Esophagus muscularis mucosa (tissue), 4 donors: ENCODE data around the gene FCGBP. TPM values are rescaled to one million over a fixed set of nuclear protein-coding genes. Genes with fewer than 3 reads are reported as not detected.
"Not testable (repeated sequence)": the region's sequence is repeated elsewhere in the genome, so short reads cannot be mapped to it uniquely, and the experiment has no call there.

ENCODE experiments used
- DNase-seq: peaks from one replicate; pipeline ENCODE4 v3.0.0-alpha.2; 2017; ENCODE audit errors: extremely low spot score
- H3K27ac ChIP-seq, 4 donors: fragments of 200-600 bp; sonication (generic); replicated peaks in 1 of 4; 1 replicate in 3 of 4; 2 replicates in 1 of 4; pipeline ENCODE4 v1.5.1; 2016 to 2019; ENCODE audit warnings: mild to moderate bottlenecking in 1 of 4
- H3K27me3 ChIP-seq, 4 donors: fragments of 200-600 bp; sonication (generic); one replicate each; pipeline versions ENCODE4 v1.5.1 to v1.6.0; 2016 to 2019
- H3K36me3 ChIP-seq, 4 donors: fragments of 200-600 bp; sonication (generic); one replicate each; pipeline ENCODE4 v1.5.1; 2016 to 2019
- H3K4me1 ChIP-seq, 4 donors: fragments of 200-600 bp; sonication (generic); one replicate each; pipeline ENCODE4 v1.5.1; 2016 to 2019
- H3K4me3 ChIP-seq, 4 donors: fragments of 200-600 bp; sonication (generic); 1 replicate in 2 of 4; 2 replicates in 2 of 4; pipeline ENCODE4 v1.5.1; 2016 to 2019; ENCODE audit warnings: mild to moderate bottlenecking in 4 of 4, moderate library complexity in 1 of 4
- H3K9me3 ChIP-seq, 4 donors: fragments of 200-600 bp; sonication (generic); 1 replicate in 3 of 4; 2 replicates in 1 of 4; pipeline ENCODE4 v1.5.1; 2016 to 2019
- CTCF ChIP-seq, 3 experiments: fragments of 200-600 bp in 2 of 3; fragments of 450-650 bp in 1 of 3; sonication (generic) in 2 of 3; IDR thresholded peaks; one replicate each; pipeline ENCODE4 v1.5.1; 2017 to 2019; ENCODE audit warnings: antibody characterized with exemption in 3 of 3, mild to moderate bottlenecking in 2 of 3, moderate library complexity in 1 of 3
- EP300 ChIP-seq: sonication (generic); formaldehyde crosslinking; IDR thresholded peaks from one replicate; pipeline ENCODE4 v1.6.1; 2017; ENCODE audit warnings: antibody characterized with exemption
- POLR2A ChIP-seq: fragments of 450-650 bp; IDR thresholded peaks from one replicate; pipeline ENCODE4 v1.6.1; 2017; ENCODE audit warnings: antibody characterized with exemption, moderate library complexity, mild to moderate bottlenecking, low read depth
- POLR2AphosphoS5 ChIP-seq, 2 donors: sonication (generic); formaldehyde crosslinking; IDR thresholded peaks; one replicate each; pipeline ENCODE4 v1.6.1; 2017; ENCODE audit warnings: antibody characterized with exemption in 2 of 2
- WGBS: methylation state at CpG from one replicate; pipeline ENCODE4 v1.1.5; 2018; 5-methylcytosine and 5-hydroxymethylcytosine counted together
- intact Hi-C: fragments of 100-400 bp; cut with DNase I; formaldehyde crosslinking; loops from one replicate; pipeline ENCODE4 v1.15.1; 2023
- total RNA-seq, 4 donors: library from RNA; depleted of rRNA; stranded (reverse); fragments of >200 nt; gene quantifications; one replicate each; pipeline versions ENCODE4 v1.1.0 to v1.2.1, GENCODE V29; 2016

FCGBP gene
- total RNA-seq, 4 donors from 2014 or later = 2.1 to 8.1 (median 4.4) TPM

GRCh38 chr19:39969266-39969665 lies 34.8 kb upstream of the FCGBP start:
- WGBS = 87% methylated on average over 6 of the region's 6 CpGs
- no peak overlapping the region for H3K27ac ChIP-seq
- H3K4me1 ChIP-seq = peaks cover 17 to 33% (median 28%) of the 10 kb centered on the region in 4 donors
- no peaks in the 10 kb centered on the region for H3K9me3 ChIP-seq
- peaks cover 9 to 23% (median 22%) of the 10 kb centered on the region in 4 donors for H3K36me3 ChIP-seq
- TF ChIP-seq POLR2A (no peak), CTCF (IDR thresholded peaks at IDR 0.05) (no peak), EP300 (no peak), POLR2AphosphoS5 (IDR thresholded peaks at IDR 0.05) (no peak)
- H3K27me3 ChIP-seq = no peaks in the 10 kb centered on the region
- intact Hi-C loops = loop anchor here (2.0 kb wide), 1 partner anchor 176 kb away; no protein-coding TSS in a partner anchor
- DNase-seq = no peak
- H3K4me3 ChIP-seq = no peak overlapping the region

GRCh38 chr19:39968789-39969188 lies 34.4 kb upstream of the FCGBP start:
- Histone ChIP-seq H3K4me1 (peaks cover 17 to 33% (median 28%) of the 10 kb centered on the region in 4 donors), H3K9me3 (no peaks in the 10 kb centered on the region), H3K36me3 (peaks cover 5 to 18% (median 18%) of the 10 kb centered on the region in 4 donors), H3K4me3 (no peak overlapping the region), H3K27ac (no peak overlapping the region), H3K27me3 (no peaks in the 10 kb centered on the region)
- no peak for DNase-seq
- intact Hi-C loops = loop anchor here (2.0 kb wide), 1 partner anchor 176 kb away; no protein-coding TSS in a partner anchor
- WGBS = 96% methylated on average over 11 of the region's 15 CpGs
- TF ChIP-seq EP300 = no peak
- no peak for TF ChIP-seq CTCF (IDR thresholded peaks at IDR 0.05)
- no peak for TF ChIP-seq POLR2AphosphoS5 (IDR thresholded peaks at IDR 0.05)
- TF ChIP-seq POLR2A = no peak

GRCh38 chr19:39967561-39967960 lies 33.1 kb upstream of the FCGBP start:
- DNase-seq = no peak
- intact Hi-C loops = no loop called here
- no peak overlapping the region for H3K27ac ChIP-seq
- H3K4me3 ChIP-seq = no peak overlapping the region
- peaks cover 17 to 28% (median 23%) of the 10 kb centered on the region in 4 donors for H3K4me1 ChIP-seq
- no peaks in the 10 kb centered on the region for H3K27me3 ChIP-seq
- TF ChIP-seq CTCF (IDR thresholded peaks at IDR 0.05) (no peak), POLR2A (no peak), EP300 (no peak), POLR2AphosphoS5 (IDR thresholded peaks at IDR 0.05) (no peak)
- WGBS = 90% methylated on average over 9 of the region's 9 CpGs
- H3K9me3 ChIP-seq = no peaks in the 10 kb centered on the region
- H3K36me3 ChIP-seq = peaks cover 2 to 6% (median 5%) of the 10 kb centered on the region in 4 donors

- Histone ChIP-seq H3K9me3 (no peaks in the 10 kb centered on the region), H3K4me1 (peaks cover 8 to 18% (median 13%) of the 10 kb centered on the region in 4 donors), H3K27ac (no peak overlapping the region), H3K4me3 (no peak overlapping the region), H3K27me3 (no peaks in the 10 kb centered on the region), H3K36me3 (no peaks in the 10 kb centered on the region)
- WGBS = 89% methylated on average over 6 of the region's 6 CpGs
- intact Hi-C loops = no loop called here
- DNase-seq = no peak
- TF ChIP-seq CTCF (IDR thresholded peaks at IDR 0.05) (no peak), POLR2A (no peak), POLR2AphosphoS5 (IDR thresholded peaks at IDR 0.05) (no peak), EP300 (no peak)
Observed at GRCh38 chr19:39966617-39967016, 32.2 kb upstream of the FCGBP start.

GRCh38 chr19:39963898-39964297 lies 29.5 kb upstream of the FCGBP start:
- no peaks in the 10 kb centered on the region for H3K27me3 ChIP-seq
- no peak for TF ChIP-seq POLR2A
- no peak for TF ChIP-seq EP300
- TF ChIP-seq POLR2AphosphoS5 (IDR thresholded peaks at IDR 0.05) = no peak
- TF ChIP-seq CTCF (IDR thresholded peaks at IDR 0.05) = no peak
- H3K36me3 ChIP-seq = no peaks in the 10 kb centered on the region
- no peaks in the 10 kb centered on the region for H3K4me1 ChIP-seq
- 80% methylated on average over 3 of the region's 3 CpGs for WGBS
- no peak for DNase-seq
- no peaks in the 10 kb centered on the region for H3K9me3 ChIP-seq
- intact Hi-C loops = no loop called here
- no peak overlapping the region for H3K27ac ChIP-seq
- no peak overlapping the region for H3K4me3 ChIP-seq

- H3K36me3 ChIP-seq, H3K4me1 ChIP-seq, H3K9me3 ChIP-seq, H3K27me3 ChIP-seq, intact Hi-C loops, H3K27ac ChIP-seq, DNase-seq, H3K4me3 ChIP-seq: not testable (repeated sequence)
- 64% methylated on average over 7 of the region's 13 CpGs for WGBS
Observed at GRCh38 chr19:39959407-39959806, 25.0 kb upstream of the FCGBP start.

- H3K36me3 ChIP-seq, H3K4me1 ChIP-seq, H3K9me3 ChIP-seq, H3K4me3 ChIP-seq, H3K27me3 ChIP-seq, DNase-seq, intact Hi-C loops, H3K27ac ChIP-seq: not testable (repeated sequence)
- WGBS = 90% methylated on average over 3 of the region's 3 CpGs
Observed at GRCh38 chr19:39958942-39959341, 24.5 kb upstream of the FCGBP start.

- H3K27ac ChIP-seq, H3K4me1 ChIP-seq, H3K4me3 ChIP-seq, DNase-seq, H3K36me3 ChIP-seq, H3K27me3 ChIP-seq, intact Hi-C loops, H3K9me3 ChIP-seq: not testable (repeated sequence)
- WGBS = 88% methylated on average over 5 of the region's 5 CpGs
Observed at GRCh38 chr19:39957886-39958285, 23.5 kb upstream of the FCGBP start.
